Progenitor cell of endocrine pancreas (in vitro differentiated cells): ENCODE measurements around the gene SCAANT1. TPM values are rescaled to one million over a fixed set of nuclear protein-coding genes. Genes with fewer than 3 reads are reported as not detected.

Experiments used
- DNase-seq: peaks from one replicate; pipeline ENCODE4 v3.0.0; 2021; ENCODE audit warnings: low spot score; ENCODE audit not compliant: unreplicated experiment
- H3K27ac Mint-ChIP-seq: 2 replicates; pipeline ENCODE4 v1.8.0; 2021; ENCODE audit warnings: mild to moderate bottlenecking, moderate library complexity, mixed read lengths
- H3K27me3 Mint-ChIP-seq: 2 replicates; pipeline ENCODE4 v1.8.0; 2021; ENCODE audit warnings: mixed read lengths
- H3K36me3 Mint-ChIP-seq: 2 replicates; pipeline ENCODE4 v1.8.0; 2022; ENCODE audit warnings: mixed read lengths; ENCODE audit not compliant: insufficient read depth
- H3K4me1 Mint-ChIP-seq: 2 replicates; pipeline ENCODE4 v1.8.0; 2021; ENCODE audit warnings: low read depth, mixed read lengths
- H3K4me3 Mint-ChIP-seq: 2 replicates; pipeline ENCODE4 v1.8.0; 2021; ENCODE audit warnings: low read depth, mild to moderate bottlenecking, moderate library complexity, mixed read lengths
- H3K9me3 Mint-ChIP-seq: 2 replicates; pipeline ENCODE4 v1.8.0; 2021; ENCODE audit warnings: low read depth, mixed read lengths
- total RNA-seq: library from RNA; stranded (reverse); gene quantifications from 2 replicates; pipeline ENCODE4 v1.2.1, GENCODE V29; 2021
- TF ChIP-seq, protein P1 (sequence below): fragments of 200-600 bp; sonication (generic); IDR thresholded peaks from one replicate; pipeline ENCODE4 v1.5.0; 2021; ENCODE audit warnings: antibody characterized with exemption, mild to moderate bottlenecking; ENCODE audit not compliant: unreplicated experiment

SCAANT1 gene
- total RNA-seq, 1 donor from 2014 or later = not detected

DNA sequence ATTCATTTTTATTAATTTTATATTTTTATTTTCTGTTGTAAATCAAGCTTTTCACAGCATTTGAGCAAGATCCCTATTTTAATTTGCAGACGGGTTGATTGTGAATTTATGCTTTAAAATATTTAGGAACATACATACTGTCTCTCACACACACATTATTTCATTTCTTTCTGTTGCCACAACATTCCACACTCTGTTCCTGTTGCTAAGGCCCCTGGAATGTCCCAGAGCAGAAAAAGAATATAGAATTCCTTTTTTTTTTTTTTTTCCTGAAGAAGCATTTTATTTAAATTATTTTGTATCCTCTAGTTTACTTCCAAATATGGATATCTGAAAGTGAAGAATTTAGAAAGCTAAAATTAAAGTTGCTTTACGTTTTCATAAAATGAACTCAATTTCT is 36.8 kb upstream of the SCAANT1 start:
- Mint-ChIP-seq H3K4me1 (peaks cover 44% of the 10 kb centered on the region), H3K36me3 (peaks cover 6% of the 10 kb centered on the region), H3K9me3 (no peaks in the 10 kb centered on the region), H3K27me3 (no peaks in the 10 kb centered on the region), H3K27ac (no peak overlapping the region), H3K4me3 (no peak overlapping the region)
- no peak for DNase-seq
- TF ChIP-seq, protein P1, sequence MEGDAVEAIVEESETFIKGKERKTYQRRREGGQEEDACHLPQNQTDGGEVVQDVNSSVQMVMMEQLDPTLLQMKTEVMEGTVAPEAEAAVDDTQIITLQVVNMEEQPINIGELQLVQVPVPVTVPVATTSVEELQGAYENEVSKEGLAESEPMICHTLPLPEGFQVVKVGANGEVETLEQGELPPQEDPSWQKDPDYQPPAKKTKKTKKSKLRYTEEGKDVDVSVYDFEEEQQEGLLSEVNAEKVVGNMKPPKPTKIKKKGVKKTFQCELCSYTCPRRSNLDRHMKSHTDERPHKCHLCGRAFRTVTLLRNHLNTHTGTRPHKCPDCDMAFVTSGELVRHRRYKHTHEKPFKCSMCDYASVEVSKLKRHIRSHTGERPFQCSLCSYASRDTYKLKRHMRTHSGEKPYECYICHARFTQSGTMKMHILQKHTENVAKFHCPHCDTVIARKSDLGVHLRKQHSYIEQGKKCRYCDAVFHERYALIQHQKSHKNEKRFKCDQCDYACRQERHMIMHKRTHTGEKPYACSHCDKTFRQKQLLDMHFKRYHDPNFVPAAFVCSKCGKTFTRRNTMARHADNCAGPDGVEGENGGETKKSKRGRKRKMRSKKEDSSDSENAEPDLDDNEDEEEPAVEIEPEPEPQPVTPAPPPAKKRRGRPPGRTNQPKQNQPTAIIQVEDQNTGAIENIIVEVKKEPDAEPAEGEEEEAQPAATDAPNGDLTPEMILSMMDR = no peak

DNA sequence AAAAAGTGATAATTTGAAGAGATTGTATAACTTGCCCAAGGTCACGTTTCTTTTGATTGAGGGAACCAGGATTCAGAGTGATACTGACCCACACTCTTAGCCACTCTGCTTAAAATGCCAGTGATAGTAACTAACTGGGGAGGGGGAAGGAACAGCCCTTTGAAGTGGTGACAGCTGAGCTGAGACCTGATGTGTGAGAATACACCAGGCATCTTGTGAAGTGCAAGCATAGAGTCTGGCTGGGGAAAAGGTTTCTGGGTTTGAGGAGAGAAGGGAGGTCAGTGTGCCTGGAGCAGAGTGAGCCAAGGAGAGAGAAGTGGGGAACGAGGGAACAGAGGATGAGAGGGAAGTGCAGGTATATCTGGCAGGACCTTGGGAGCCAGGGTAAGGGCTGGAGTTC is 35.4 kb upstream of the SCAANT1 start:
- peak overlapping the region; percentile 67 for H3K27ac Mint-ChIP-seq
- no peaks in the 10 kb centered on the region for H3K9me3 Mint-ChIP-seq
- H3K36me3 Mint-ChIP-seq = peaks cover 2% of the 10 kb centered on the region
- TF ChIP-seq, protein P1 = no peak
- H3K4me1 Mint-ChIP-seq = peaks cover 41% of the 10 kb centered on the region
- no peak for DNase-seq
- H3K27me3 Mint-ChIP-seq = no peaks in the 10 kb centered on the region
- H3K4me3 Mint-ChIP-seq = no peak overlapping the region

DNA sequence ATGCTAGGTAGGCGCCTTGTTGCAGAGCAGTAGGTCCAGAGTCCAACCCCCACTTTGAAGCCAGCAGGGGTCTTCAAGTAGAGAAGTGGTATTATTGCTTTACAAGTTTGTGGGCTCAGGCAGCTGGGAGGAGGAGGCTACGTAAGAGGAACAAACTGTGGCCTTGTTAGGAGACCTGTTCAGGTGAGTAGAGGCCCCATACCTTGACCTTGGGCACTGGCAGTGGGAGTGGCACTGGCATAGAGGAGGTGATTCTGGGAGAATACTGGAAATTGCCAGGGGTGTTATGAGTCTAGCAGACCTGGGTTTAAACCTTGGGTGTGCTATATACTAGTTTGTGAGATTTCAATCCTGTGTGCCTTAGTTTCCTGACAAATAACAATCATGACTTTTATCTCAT is 34.6 kb upstream of the SCAANT1 start:
- no peak overlapping the region for H3K4me3 Mint-ChIP-seq
- H3K27ac Mint-ChIP-seq = no peak overlapping the region
- no peaks in the 10 kb centered on the region for H3K9me3 Mint-ChIP-seq
- peaks cover 43% of the 10 kb centered on the region for H3K4me1 Mint-ChIP-seq
- TF ChIP-seq, protein P1 = no peak
- no peak for DNase-seq
- H3K36me3 Mint-ChIP-seq = peaks cover 2% of the 10 kb centered on the region
- no peaks in the 10 kb centered on the region for H3K27me3 Mint-ChIP-seq

DNA sequence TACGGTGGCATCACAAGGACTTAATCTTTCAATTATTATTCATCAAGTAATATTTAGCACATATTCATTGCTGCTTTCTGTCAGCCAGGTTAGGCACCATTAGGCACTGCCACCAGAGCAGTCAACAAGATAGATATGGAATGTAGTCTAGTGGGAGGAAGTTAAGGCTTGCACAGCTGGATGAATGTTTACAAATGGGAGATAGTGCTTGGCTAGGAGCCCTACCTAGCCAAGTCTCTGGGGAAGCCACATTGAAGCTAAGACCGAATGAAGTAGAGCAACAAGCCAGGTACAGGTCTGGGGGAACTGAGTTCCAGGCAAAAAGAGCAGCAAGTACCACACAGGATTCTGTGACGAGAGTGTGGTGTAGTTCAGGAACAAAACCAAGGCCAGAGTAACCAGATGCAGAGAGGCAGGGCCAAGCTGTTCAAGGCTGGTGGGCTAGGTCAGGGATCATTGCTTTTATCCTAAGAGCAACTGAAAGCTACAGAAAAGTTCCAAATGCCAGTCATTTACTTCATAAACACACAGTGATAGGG is 33.4 kb upstream of the SCAANT1 start:
- Mint-ChIP-seq H3K4me3 (peak overlapping the region; percentile 7), H3K27me3 (no peaks in the 10 kb centered on the region), H3K36me3 (peaks cover 2% of the 10 kb centered on the region), H3K27ac (peak overlapping the region; percentile 89), H3K9me3 (no peaks in the 10 kb centered on the region), H3K4me1 (peaks cover 48% of the 10 kb centered on the region)
- DNase-seq = no peak
- TF ChIP-seq, protein P1 = no peak

DNA sequence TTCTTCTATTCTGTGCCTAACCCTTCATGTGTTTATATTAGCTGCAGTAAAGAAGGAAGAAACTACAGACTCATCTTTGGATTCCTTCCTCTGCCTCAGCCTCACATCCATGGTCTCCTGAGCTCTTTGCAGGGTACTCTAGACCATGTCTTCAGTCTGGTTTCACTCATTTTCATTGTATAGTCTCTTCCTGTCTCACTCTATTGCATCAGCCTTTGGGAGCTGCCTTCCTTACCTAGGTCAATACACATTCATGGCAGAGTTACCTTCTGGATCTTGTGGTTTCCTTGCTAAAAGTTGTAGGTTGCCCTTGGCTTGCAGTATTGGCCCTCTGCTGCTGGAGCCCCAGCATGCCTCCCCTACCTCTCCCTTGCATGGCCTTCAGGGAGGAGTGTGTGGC is 31.5 kb upstream of the SCAANT1 start:
- no peak overlapping the region for H3K27ac Mint-ChIP-seq
- no peak for DNase-seq

More for the DNA sequence above, 31.5 kb upstream of the SCAANT1 start:
- TF ChIP-seq, protein P1 = no peak
- no peak overlapping the region for H3K4me3 Mint-ChIP-seq
- H3K27me3 Mint-ChIP-seq = no peaks in the 10 kb centered on the region
- H3K9me3 Mint-ChIP-seq = no peaks in the 10 kb centered on the region
- H3K36me3 Mint-ChIP-seq = peaks cover 2% of the 10 kb centered on the region
- peaks cover 52% of the 10 kb centered on the region for H3K4me1 Mint-ChIP-seq
